Keratinocyte (primary cell): ENCODE measurements around the gene PRKAA2.

Experiments
- EZH2 ChIP-seq: IDR thresholded peaks from one replicate; pipeline ENCODE4 v1.6.1; 2012; ENCODE audit warnings: inconsistent platforms, mild to moderate bottlenecking, low read length, moderate library complexity
- TF ChIP-seq, protein P1 (sequence below), 3 experiments: IDR thresholded peaks in 1 of 3; conservative IDR thresholded peaks in 1 of 3; optimal IDR thresholded peaks in 1 of 3; 2 replicates in 2 of 3; 3 replicates in 1 of 3; pipeline versions ENCODE3 to v1.5.1; 2011; ENCODE audit warnings: low read length in 3 of 3, mild to moderate bottlenecking in 3 of 3, moderate library complexity in 2 of 3, control low read depth in 1 of 3, inconsistent platforms in 1 of 3; ENCODE audit not compliant: insufficient read depth in 2 of 3; ENCODE audit errors: extremely low read depth in 1 of 3

DNA sequence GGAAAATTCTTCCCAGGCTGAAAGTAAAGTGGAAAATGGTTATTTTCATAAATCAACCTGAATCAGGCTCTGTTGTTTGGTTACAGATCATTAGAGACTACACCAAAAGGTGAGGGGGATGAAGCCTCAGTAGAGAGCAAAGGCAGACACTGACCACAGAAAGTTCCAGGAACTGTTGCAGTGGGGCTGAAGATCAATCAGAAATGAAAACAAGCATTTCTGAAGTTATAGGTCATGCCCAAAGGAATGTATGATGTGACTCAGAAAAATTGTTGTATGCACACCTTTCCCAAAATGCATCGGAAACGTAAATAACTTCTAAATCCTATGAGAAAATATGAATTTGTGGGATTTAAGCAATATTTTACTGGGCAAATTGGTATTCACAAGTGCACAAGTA, 110.8 kb downstream of the PRKAA2 start:
- TF ChIP-seq, protein P1, sequence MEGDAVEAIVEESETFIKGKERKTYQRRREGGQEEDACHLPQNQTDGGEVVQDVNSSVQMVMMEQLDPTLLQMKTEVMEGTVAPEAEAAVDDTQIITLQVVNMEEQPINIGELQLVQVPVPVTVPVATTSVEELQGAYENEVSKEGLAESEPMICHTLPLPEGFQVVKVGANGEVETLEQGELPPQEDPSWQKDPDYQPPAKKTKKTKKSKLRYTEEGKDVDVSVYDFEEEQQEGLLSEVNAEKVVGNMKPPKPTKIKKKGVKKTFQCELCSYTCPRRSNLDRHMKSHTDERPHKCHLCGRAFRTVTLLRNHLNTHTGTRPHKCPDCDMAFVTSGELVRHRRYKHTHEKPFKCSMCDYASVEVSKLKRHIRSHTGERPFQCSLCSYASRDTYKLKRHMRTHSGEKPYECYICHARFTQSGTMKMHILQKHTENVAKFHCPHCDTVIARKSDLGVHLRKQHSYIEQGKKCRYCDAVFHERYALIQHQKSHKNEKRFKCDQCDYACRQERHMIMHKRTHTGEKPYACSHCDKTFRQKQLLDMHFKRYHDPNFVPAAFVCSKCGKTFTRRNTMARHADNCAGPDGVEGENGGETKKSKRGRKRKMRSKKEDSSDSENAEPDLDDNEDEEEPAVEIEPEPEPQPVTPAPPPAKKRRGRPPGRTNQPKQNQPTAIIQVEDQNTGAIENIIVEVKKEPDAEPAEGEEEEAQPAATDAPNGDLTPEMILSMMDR (optimal IDR thresholded peaks at IDR 0.05 in 1 of 3, IDR thresholded peaks at IDR 0.05 in 1 of 3, conservative IDR thresholded peaks at IDR 0.05 in 1 of 3; ENCODE audit: extremely low read depth in 1 of 3, insufficient read depth in 2 of 3, low read length in 3 of 3), result no peak
- no peak for TF ChIP-seq EZH2
